Caco-2 (cell line): ENCODE measurements around the gene PHLDB1. TPM values are rescaled to one million over a fixed set of nuclear protein-coding genes. Genes with fewer than 3 reads are reported as not detected.
"Not testable (repeated sequence)": the region's sequence is repeated elsewhere in the genome, so short reads cannot be mapped to it uniquely, and the experiment has no call there.

Source experiments
- BruUV-seq: library from RNA; stranded (reverse); fragments of 400-500 nt; replicated peaks from 2 replicates; lab custom pipeline; 2021; lab: Mats Ljungman, UMichigan
- CTCF ChIA-PET: fragments of 300-600 bp; sonication (Branson Sonifier 250); formaldehyde crosslinking; loops from one replicate; lab custom pipeline; 2022; ENCODE audit warnings: antibody characterized with exemption; lab: Charles Lee
- POLR2A ChIA-PET: fragments of 300-600 bp; sonication (Branson Sonifier 250); formaldehyde crosslinking; loops from one replicate; lab custom pipeline; 2022; ENCODE audit warnings: antibody characterized with exemption; lab: Charles Lee
- DNase-seq, 2 experiments: peaks; one replicate each; pipeline versions ENCODE4 v3.0.0 to v3.0.0-alpha.2; 2020 to 2022
- H3K27me3 ChIP-seq: replicated peaks from 2 replicates; pipeline ENCODE4 v1.6.0; 2011; ENCODE audit warnings: low read length; ENCODE audit not compliant: control insufficient read depth, insufficient read depth
- H3K36me3 ChIP-seq: 2 replicates; pipeline ENCODE4 v1.5.1; 2011; ENCODE audit warnings: low read length; ENCODE audit not compliant: control insufficient read depth, insufficient read depth
- H3K4me1 ChIP-seq: fragments of 250-450 bp; sonication (Bioruptor Pico); 2 replicates; pipeline ENCODE4 v1.5.1; 2020; ENCODE audit warnings: mild to moderate bottlenecking
- H3K4me3 ChIP-seq: 2 replicates; pipeline ENCODE4 v1.5.1; 2011; ENCODE audit warnings: low read depth, mild to moderate bottlenecking, control low read depth, low read length
- H3K9me3 ChIP-seq: fragments of 250-450 bp; sonication (Bioruptor Pico); 2 replicates; pipeline ENCODE4 v1.5.1; 2020; ENCODE audit warnings: mild to moderate bottlenecking, moderate library complexity
- H3K27ac Mint-ChIP-seq: one replicate; pipeline ENCODE4 v1.8.0; 2022; ENCODE audit warnings: mixed read lengths; ENCODE audit not compliant: unreplicated experiment
- H3K27me3 Mint-ChIP-seq: one replicate; pipeline ENCODE4 v1.8.0; 2022; ENCODE audit warnings: mixed read lengths; ENCODE audit not compliant: insufficient read depth, unreplicated experiment
- H3K36me3 Mint-ChIP-seq: one replicate; pipeline ENCODE4 v1.8.0; 2022; ENCODE audit warnings: mild to moderate bottlenecking, mixed read lengths; ENCODE audit not compliant: insufficient read depth, unreplicated experiment
- H3K4me1 Mint-ChIP-seq: one replicate; pipeline ENCODE4 v1.8.0; 2022; ENCODE audit warnings: low read depth, mixed read lengths; ENCODE audit not compliant: unreplicated experiment
- H3K4me3 Mint-ChIP-seq: one replicate; pipeline ENCODE4 v1.8.0; 2022; ENCODE audit warnings: mild to moderate bottlenecking, moderate library complexity, mixed read lengths; ENCODE audit not compliant: unreplicated experiment
- H3K9me3 Mint-ChIP-seq: one replicate; pipeline ENCODE4 v1.8.0; 2022; ENCODE audit warnings: mixed read lengths; ENCODE audit not compliant: unreplicated experiment
- intact Hi-C: fragments of 100-400 bp; cut with micrococcal nuclease; formaldehyde crosslinking; loops from one replicate; pipeline ENCODE4 v1.10.0; 2022; ENCODE audit not compliant: unreplicated experiment
- total RNA-seq: library from RNA; stranded (reverse); gene quantifications from 2 replicates; pipeline ENCODE4 v1.2.3, GENCODE V29; 2022
- TF ChIP-seq, protein P1 (sequence below), 2 experiments: fragments of 200-600 bp in 1 of 2; IDR thresholded peaks; 1 replicate in 1 of 2; 2 replicates in 1 of 2; pipeline versions ENCODE4 v1.5.1 to v1.8.0; 2011 to 2022; ENCODE audit warnings: antibody characterized with exemption in 1 of 2, control low read depth in 1 of 2, inconsistent platforms in 1 of 2, low read depth in 1 of 2, low read length in 1 of 2, mild to moderate bottlenecking in 1 of 2, moderate library complexity in 1 of 2; ENCODE audit not compliant: insufficient read depth in 1 of 2, severe bottlenecking in 1 of 2, unreplicated experiment in 1 of 2

The PHLDB1 gene
- total RNA-seq, 1 experiment from 2014 or later: 72.1 TPM

GRCh38 chr11:118572061-118572980 is 35.1 kb upstream of the PHLDB1 start, which contains the start of gene ARCN1:
ARCN1 (plus strand) TSS chr11:118572409; CDS start chr11:118572548, 139 bp downstream.
- BruUV-seq: TSS peak; percentile 30
- Mint-ChIP-seq H3K27me3 (no peaks in the 10 kb centered on the region), H3K27ac (peak within 1 kb of the TSS; percentile 72), H3K4me1 (peaks cover 12% of the 10 kb centered on the region), H3K36me3 (peaks cover 39% of the 10 kb centered on the region), H3K4me3 (peak within 1 kb of the TSS; percentile 80), H3K9me3 (no peaks in the 10 kb centered on the region)
- Histone ChIP-seq H3K4me1 (peaks cover 18% of the 10 kb centered on the region; the same call in 1 of the 2 replicates), H3K27me3 (no peaks in the 10 kb centered on the region), H3K4me3 (peak within 1 kb of the TSS; percentile 87), H3K36me3 (peaks cover under 1% of the 10 kb centered on the region; the same call in 1 of the 2 replicates), H3K9me3 (no peaks in the 10 kb centered on the region)
- peak; percentile 89 for DNase-seq
- ChIA-PET CTCF (interaction anchor here (0.6 to 2.5 kb wide), 8 partner anchors 49 to 416 kb away, joined by 3 to 9 read pairs (median 5); no protein-coding TSS in a partner anchor), POLR2A (interaction anchor here (0.5 to 1.1 kb wide), 7 partner anchors 9 to 692 kb away, joined by 3 to 5 read pairs (median 4); no protein-coding TSS in a partner anchor)
- intact Hi-C loops: no loop called here
- TF ChIP-seq, protein P1, sequence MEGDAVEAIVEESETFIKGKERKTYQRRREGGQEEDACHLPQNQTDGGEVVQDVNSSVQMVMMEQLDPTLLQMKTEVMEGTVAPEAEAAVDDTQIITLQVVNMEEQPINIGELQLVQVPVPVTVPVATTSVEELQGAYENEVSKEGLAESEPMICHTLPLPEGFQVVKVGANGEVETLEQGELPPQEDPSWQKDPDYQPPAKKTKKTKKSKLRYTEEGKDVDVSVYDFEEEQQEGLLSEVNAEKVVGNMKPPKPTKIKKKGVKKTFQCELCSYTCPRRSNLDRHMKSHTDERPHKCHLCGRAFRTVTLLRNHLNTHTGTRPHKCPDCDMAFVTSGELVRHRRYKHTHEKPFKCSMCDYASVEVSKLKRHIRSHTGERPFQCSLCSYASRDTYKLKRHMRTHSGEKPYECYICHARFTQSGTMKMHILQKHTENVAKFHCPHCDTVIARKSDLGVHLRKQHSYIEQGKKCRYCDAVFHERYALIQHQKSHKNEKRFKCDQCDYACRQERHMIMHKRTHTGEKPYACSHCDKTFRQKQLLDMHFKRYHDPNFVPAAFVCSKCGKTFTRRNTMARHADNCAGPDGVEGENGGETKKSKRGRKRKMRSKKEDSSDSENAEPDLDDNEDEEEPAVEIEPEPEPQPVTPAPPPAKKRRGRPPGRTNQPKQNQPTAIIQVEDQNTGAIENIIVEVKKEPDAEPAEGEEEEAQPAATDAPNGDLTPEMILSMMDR (IDR thresholded peaks at IDR 0.05; ENCODE audit: insufficient read depth in 1 of 2, low read depth in 1 of 2, low read length in 1 of 2, severe bottlenecking in 1 of 2, unreplicated experiment in 1 of 2): no peak

DNA sequence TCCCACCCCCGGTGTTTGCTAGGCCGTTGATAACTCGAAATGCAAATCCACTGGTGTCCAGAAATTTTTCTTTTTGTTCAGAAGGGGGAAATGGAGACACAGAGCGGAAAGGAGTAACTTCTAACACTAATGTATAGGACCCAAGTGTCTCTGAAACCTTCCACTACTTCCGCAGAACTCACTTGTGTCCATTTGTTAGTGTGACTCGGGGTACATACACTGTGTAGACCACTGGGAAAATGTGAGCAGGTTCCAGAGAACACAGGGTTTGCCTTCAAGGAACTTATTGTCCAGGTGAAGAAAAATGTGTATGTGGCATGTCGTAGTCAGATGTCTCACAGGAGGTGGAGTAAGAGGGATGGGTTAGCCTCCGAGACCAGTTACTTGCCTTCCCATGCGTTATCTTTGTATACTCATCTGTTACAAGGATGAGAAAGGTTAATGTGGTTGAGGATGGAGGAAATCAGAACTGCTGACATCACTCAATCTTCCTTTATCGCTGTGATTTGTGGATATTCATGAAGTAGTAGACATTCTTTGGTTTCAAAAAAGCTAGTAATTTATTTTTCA is 34.3 kb upstream of the PHLDB1 start:
- H3K27ac Mint-ChIP-seq: peak overlapping the region; percentile 72
- CTCF ChIA-PET: interaction anchor here (2.5 kb wide), 1 partner anchor 86 kb away, joined by 8 read pairs; no protein-coding TSS in a partner anchor
- TSS peak; percentile 48 for BruUV-seq
- peaks cover 12% of the 10 kb centered on the region for H3K4me1 Mint-ChIP-seq
- peak overlapping the region; percentile 80 for H3K4me3 Mint-ChIP-seq
- H3K27me3 ChIP-seq: no peaks in the 10 kb centered on the region
- POLR2A ChIA-PET: interaction anchor here (0.5 to 1.1 kb wide), 4 partner anchors 36 to 691 kb away, joined by 3 to 4 read pairs (median 4); no protein-coding TSS in a partner anchor
- H3K4me1 ChIP-seq: peaks cover 18% of the 10 kb centered on the region; the same call in 1 of the 2 replicates
- H3K36me3 Mint-ChIP-seq: peaks cover 44% of the 10 kb centered on the region
- H3K4me3 ChIP-seq: peak overlapping the region; percentile 87
- no peak for DNase-seq
- H3K9me3 ChIP-seq: no peaks in the 10 kb centered on the region
- H3K27me3 Mint-ChIP-seq: no peaks in the 10 kb centered on the region
- H3K9me3 Mint-ChIP-seq: no peaks in the 10 kb centered on the region
- H3K36me3 ChIP-seq: peaks cover 1% of the 10 kb centered on the region; the same call in 1 of the 2 replicates
- intact Hi-C loops: no loop called here
- TF ChIP-seq, protein P1 (IDR thresholded peaks at IDR 0.05; ENCODE audit: insufficient read depth in 1 of 2, low read depth in 1 of 2, low read length in 1 of 2, severe bottlenecking in 1 of 2, unreplicated experiment in 1 of 2): no peak

DNA sequence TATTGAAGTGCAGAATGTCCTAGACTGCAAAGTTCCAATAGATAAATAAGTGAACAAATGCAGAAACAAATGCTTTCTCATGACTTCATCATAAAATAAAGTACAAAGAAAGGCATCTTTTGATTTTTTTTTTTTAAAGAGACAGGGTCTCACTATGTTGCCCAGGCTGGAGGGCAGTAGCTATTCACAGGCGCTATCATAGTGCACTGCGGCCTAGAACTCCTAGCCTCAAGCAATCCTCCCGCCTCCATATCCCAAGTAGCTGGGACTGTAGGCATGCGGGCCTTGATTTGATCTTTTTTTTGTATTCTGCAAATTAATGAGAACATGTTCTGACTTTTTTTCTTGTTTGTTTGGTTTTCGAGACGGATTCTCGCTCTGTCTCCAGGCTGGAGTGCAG is 32.8 kb upstream of the PHLDB1 start:
- peaks cover 1% of the 10 kb centered on the region for H3K36me3 ChIP-seq
- no peaks in the 10 kb centered on the region for H3K27me3 Mint-ChIP-seq
- CTCF ChIA-PET: no interaction called here
- intact Hi-C loops: no loop called here
- peak overlapping the region; percentile 54 for H3K4me3 Mint-ChIP-seq
- DNase-seq: no peak
- H3K27ac Mint-ChIP-seq: no peak overlapping the region
- H3K4me3 ChIP-seq: no peak overlapping the region
- H3K36me3 Mint-ChIP-seq: peaks cover 58% of the 10 kb centered on the region
- no peaks in the 10 kb centered on the region for H3K9me3 Mint-ChIP-seq
- no peaks in the 10 kb centered on the region for H3K27me3 ChIP-seq
- H3K4me1 ChIP-seq: peaks cover 18% of the 10 kb centered on the region; the same call in 1 of the 2 replicates
- H3K9me3 ChIP-seq: no peaks in the 10 kb centered on the region
- peaks cover 12% of the 10 kb centered on the region for H3K4me1 Mint-ChIP-seq
- no TSS peak for BruUV-seq
- TF ChIP-seq, protein P1 (IDR thresholded peaks at IDR 0.05; ENCODE audit: insufficient read depth in 1 of 2, low read depth in 1 of 2, low read length in 1 of 2, severe bottlenecking in 1 of 2, unreplicated experiment in 1 of 2): no peak
- POLR2A ChIA-PET: no interaction called here

- H3K4me3 ChIP-seq, H3K9me3 Mint-ChIP-seq, POLR2A ChIA-PET, BruUV-seq, H3K27me3 Mint-ChIP-seq, H3K36me3 ChIP-seq, CTCF ChIA-PET, H3K27me3 ChIP-seq, H3K27ac Mint-ChIP-seq, DNase-seq, H3K4me3 Mint-ChIP-seq, H3K9me3 ChIP-seq, intact Hi-C loops, H3K4me1 Mint-ChIP-seq: not testable (repeated sequence)
- peaks cover 13% of the 10 kb centered on the region; the same call in 1 of the 2 replicates for H3K4me1 ChIP-seq
- H3K36me3 Mint-ChIP-seq: peaks cover 73% of the 10 kb centered on the region
Measured at GRCh38 chr11:118577995-118578394, 29.4 kb upstream of the PHLDB1 start.
